ENCODE data around the gene DTNB.
A peak's percentile ranks its signal among the peaks of the same experiment; 100 is the strongest.
"Not testable (repeated sequence)": the region's sequence is repeated elsewhere in the genome, so short reads cannot be mapped to it uniquely, and the experiment has no call there.

The DTNB gene

GRCh38 chr2:25682082-25682481 is 8.7 kb upstream of the DTNB start:
- no peak for DNase-seq

GRCh38 chr2:25677877-25678276 is 4.5 kb upstream of the DTNB start:
- no peak for DNase-seq

- DNase-seq = no peak
Measured at GRCh38 chr2:25674077-25674362, 643 bp upstream of the DTNB start.

GRCh38 chr2:25672494-25673299 is 680 bp downstream of the DTNB start:
- peak; percentile 42 for DNase-seq

GRCh38 chr2:25671622-25672021 is 1.8 kb downstream of the DTNB start:
- DNase-seq = no peak

- no peak for DNase-seq
Measured at GRCh38 chr2:25669520-25669919, 3.9 kb downstream of the DTNB start.

GRCh38 chr2:25666218-25666617 is 7.2 kb downstream of the DTNB start:
- no peak for DNase-seq

- not testable (repeated sequence) for DNase-seq
Measured at GRCh38 chr2:25665429-25665828, 7.9 kb downstream of the DTNB start.

- DNase-seq = no peak
Measured at GRCh38 chr2:25664965-25665307, 8.4 kb downstream of the DTNB start.

GRCh38 chr2:25664183-25664964 is 9.0 kb downstream of the DTNB start:
- peak; percentile 58 for DNase-seq

GRCh38 chr2:25655316-25655715 is 18.1 kb downstream of the DTNB start:
- no peak for DNase-seq

GRCh38 chr2:25654801-25655200 is 18.6 kb downstream of the DTNB start:
- DNase-seq = no peak

- DNase-seq = no peak
Measured at GRCh38 chr2:25651782-25652455, 21.5 kb downstream of the DTNB start.

GRCh38 chr2:25651066-25651465 is 22.3 kb downstream of the DTNB start:
- DNase-seq = peak; percentile 50

- no peak for DNase-seq
Measured at GRCh38 chr2:25650256-25650655, 23.1 kb downstream of the DTNB start.

- DNase-seq = no peak
Measured at GRCh38 chr2:25649786-25650185, 23.6 kb downstream of the DTNB start.

GRCh38 chr2:25642298-25642697 is 31.1 kb downstream of the DTNB start:
- no peak for DNase-seq

- no peak for DNase-seq
Measured at GRCh38 chr2:25639696-25640095, 33.7 kb downstream of the DTNB start.

GRCh38 chr2:25639131-25639530 is 34.2 kb downstream of the DTNB start:
- no peak for DNase-seq

GRCh38 chr2:25635797-25636196 is 37.6 kb downstream of the DTNB start:
- no peak for DNase-seq

- not testable (repeated sequence) for DNase-seq
Measured at GRCh38 chr2:25633801-25634200, 39.6 kb downstream of the DTNB start.

- no peak for DNase-seq
Measured at GRCh38 chr2:25632396-25632795, 41.0 kb downstream of the DTNB start.

GRCh38 chr2:25624635-25625034 is 48.7 kb downstream of the DTNB start:
- DNase-seq = no peak

GRCh38 chr2:25623361-25623760 is 50.0 kb downstream of the DTNB start:
- DNase-seq = no peak

All from fibroblast of skin of right biceps (primary cell).